ENCODE data around the gene C14orf180.

DNA sequence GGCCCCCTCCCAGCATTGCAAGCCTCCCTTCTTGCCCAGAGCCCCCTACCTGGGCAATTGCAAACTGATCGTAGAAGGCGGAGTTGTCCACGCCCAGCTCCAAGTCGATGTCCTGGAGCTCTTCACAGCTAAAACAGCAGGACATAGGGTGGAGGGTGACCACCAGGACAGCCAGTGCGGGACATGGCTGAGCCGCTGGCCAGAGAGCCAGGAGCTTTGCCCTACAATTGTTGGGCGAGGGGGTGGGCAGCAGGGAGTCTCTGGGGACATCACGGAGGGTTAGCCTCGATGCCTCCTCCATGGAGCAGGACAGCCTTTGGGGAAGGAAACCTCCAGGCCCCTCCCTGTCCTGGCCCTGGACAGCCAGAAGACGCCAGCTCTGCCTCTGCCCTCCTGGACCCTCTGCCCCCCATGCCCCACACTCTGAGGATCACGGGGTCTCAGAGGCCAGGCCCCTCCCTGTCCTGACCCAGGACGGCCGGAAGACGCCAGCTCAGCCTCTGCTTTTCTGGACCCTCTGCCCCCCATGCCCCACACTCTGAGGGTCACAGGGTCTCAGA is 15.6 kb downstream of the C14orf180 start:
- TF ChIP-seq EP300 (IDR thresholded peaks at IDR 0.05): no peak
- no peak for TF ChIP-seq CTCF (IDR thresholded peaks at IDR 0.05)
- TF ChIP-seq POLR2A (IDR thresholded peaks at IDR 0.05): no peak

Data from ovary (tissue), 3 donors.